DMS53 treated with DMSO at 0.1 percent for 48 hours (cell line): Measurements from ENCODE around the gene SLMAP.

ENCODE experiments used
- DNase-seq: peaks from one replicate; lab custom pipeline; 2025; ENCODE audit not compliant: unreplicated experiment; lab: John Stamatoyannopoulos, UW

SLMAP gene

DNA sequence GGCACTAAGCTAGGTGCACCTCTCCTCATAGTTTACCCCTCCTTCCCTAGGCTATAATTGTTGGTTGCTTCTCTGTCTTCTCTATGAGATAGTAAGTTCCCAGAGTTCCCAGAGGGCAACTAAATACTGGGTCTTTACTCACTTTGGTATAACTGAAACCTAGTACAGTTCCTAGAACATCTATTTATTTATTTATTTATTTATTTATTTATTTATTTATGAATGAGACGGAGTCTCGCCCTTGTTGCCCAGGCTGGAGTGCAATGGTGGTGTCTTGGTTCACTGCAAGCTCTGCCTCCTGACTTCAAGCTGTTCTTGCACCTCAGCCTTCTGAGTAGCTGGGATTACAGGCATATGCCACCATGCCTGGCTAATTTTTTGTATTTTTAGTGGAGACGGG lies 181.0 kb downstream of the SLMAP start:
- DNase-seq: no peak

- DNase-seq: no peak
Observed at GRCh38 chr3:57939775-57940174, 183.7 kb downstream of the SLMAP start.

DNA sequence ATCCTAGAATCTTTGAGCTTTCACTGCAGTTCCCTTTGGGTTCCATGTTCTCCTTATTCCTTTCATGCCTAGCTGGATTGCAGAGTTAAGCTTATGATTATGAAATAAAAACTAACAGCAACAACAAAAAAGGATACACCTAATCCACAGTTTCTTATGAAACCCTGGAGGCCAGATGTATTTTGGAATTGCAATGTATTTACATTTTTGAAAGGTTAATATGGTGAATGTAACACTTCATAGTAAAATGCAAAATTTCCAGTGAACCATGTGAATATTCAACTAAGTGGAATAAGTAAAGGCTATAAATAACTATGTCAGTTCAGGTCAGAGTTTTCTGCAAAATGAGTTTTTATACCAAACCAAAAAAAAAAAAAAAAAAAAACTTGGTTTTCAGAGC lies 186.3 kb downstream of the SLMAP start:
- no peak for DNase-seq

DNA sequence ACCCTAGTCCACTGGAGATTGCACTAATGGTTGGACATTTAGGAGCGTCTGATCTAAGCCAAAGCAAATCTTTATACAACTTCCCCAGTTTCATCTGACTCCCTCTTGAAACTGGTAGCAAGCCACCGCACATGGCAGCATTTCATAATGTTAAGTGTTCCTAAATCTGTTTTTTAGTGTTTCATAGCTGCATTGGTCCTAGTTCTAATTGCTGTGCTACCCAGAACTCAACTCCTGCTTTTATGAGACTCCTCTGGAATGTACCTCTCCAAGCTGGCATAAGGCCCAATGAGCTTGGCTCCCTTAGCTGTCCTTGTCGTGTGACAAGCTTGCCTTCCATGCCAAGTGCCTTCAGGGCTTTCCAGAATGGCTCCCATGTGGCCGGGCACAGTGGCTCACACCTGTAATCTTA lies 186.8 kb downstream of the SLMAP start:
- DNase-seq: no peak

- DNase-seq: no peak
Observed at GRCh38 chr3:57943525-57944495, 187.7 kb downstream of the SLMAP start.

- DNase-seq: no peak
Observed at GRCh38 chr3:57946970-57947381, 190.9 kb downstream of the SLMAP start.

DNA sequence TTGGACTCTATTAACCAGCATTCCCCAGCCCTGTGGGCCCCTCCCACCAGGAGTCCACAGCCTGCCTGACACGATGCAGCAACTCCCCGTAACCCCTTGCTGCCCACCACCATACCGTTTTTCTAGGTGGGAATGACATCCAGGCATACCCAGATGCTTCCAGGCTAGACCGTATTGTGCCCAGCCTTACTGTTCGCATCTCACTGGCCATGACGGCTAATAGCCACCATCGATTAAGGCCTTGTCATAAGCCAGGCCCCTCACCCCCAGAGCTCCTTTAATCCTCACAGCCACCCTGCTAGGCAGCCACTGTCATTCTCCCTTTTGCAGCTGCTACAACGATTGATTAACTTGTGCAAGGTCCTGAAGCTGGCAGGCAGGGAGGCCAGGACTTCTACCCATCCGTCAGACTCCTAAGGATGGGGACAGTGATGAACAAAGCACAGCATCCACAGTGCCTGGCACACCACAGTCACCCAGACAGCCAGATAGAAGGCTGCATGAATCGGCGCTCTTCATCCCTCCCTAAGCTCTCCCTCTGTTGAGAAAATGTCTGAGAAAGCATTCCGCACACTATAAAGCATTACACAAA lies 192.1 kb downstream of the SLMAP start:
- no peak for DNase-seq

DNA sequence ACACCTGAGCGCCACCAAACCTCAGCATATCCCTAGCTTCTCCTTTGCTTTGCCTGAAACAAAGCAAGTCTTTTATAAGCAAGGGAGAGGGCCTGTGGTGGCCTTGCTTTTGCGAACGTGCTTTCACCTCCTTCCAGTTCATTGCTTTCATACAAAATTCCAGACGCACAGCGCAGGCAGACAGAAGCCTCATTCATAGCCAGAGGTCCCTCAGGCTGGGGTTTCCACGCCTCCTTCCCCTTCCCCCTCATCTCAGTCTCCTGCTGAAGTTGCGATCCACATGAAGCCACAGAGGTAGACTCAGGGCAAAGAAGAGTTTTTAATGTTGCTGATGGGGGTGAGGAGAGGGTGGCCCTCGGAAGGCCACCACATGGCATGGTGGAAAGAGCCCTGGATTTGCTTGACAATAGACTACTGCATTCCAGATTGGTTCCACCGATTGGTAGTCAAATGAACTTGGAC lies 192.7 kb downstream of the SLMAP start:
- no peak for DNase-seq

GRCh38 chr3:57949344-57949743 lies 193.2 kb downstream of the SLMAP start:
- no peak for DNase-seq

- no peak for DNase-seq
Observed at GRCh38 chr3:57949785-57950615, 193.9 kb downstream of the SLMAP start.

GRCh38 chr3:57951066-57951882 lies 195.2 kb downstream of the SLMAP start:
- DNase-seq: no peak

- DNase-seq: no peak
Observed at GRCh38 chr3:57952208-57952631, 196.1 kb downstream of the SLMAP start.

- no peak for DNase-seq
Observed at GRCh38 chr3:57952651-57953050, 196.5 kb downstream of the SLMAP start.

- DNase-seq: no peak
Observed at GRCh38 chr3:57953576-57953975, 197.5 kb downstream of the SLMAP start.

GRCh38 chr3:57956119-57956832 lies 200.2 kb downstream of the SLMAP start:
- no peak for DNase-seq

DNA sequence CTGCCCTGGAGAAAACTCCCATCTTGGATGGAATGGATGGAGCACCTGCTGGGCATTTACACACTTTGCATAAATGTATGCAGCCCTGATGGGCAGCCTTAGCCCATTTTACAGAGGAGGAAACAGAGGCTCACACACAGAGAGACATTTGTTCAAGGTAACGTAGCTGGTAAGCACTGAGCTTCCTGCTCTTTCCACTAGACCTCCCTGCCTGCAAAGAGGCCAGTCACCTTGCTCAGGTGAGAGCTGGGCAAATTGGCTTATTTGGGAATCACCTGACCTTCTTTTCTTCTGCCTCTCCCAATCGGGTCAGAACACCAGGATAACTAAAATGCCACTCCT lies 200.7 kb downstream of the SLMAP start:
- no peak for DNase-seq

DNA sequence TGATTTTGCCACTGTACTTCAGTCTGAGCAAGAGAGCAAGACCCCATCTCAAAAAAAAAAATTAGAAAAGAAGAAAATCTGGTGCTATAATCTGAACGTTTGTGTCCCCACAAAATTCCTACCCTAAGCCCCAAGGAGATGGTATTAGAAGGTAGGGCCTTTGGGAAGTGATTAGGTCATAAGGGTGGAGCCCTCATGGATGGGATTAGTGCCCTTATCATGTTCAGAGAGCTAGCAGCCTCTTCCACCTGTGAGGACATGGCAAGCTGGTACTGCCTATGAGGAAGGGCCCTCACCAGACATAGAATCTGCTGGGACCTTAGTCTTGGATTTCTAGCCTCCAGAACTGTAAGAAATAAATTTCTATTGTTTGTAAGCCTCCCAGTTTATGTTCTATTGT lies 201.7 kb downstream of the SLMAP start:
- no peak for DNase-seq

GRCh38 chr3:57958642-57959422 lies 202.7 kb downstream of the SLMAP start:
- no peak for DNase-seq
